Measurements from ENCODE around the gene NECTIN2.
A peak's percentile ranks its signal among the peaks of the same experiment; 100 is the strongest.
"Not testable (repeated sequence)": the region's sequence is repeated elsewhere in the genome, so short reads cannot be mapped to it uniquely, and the experiment has no call there.

The NECTIN2 gene

GRCh38 chr19:44911896-44912295, 65.8 kb downstream of the NECTIN2 start:
- not testable (repeated sequence) for DNase-seq

GRCh38 chr19:44912854-44913253, 66.8 kb downstream of the NECTIN2 start:
- DNase-seq, result no peak

GRCh38 chr19:44913512-44914432, 67.7 kb downstream of the NECTIN2 start:
- not testable (repeated sequence) for DNase-seq

GRCh38 chr19:44914433-44915206, 68.5 kb downstream of the NECTIN2 start, which contains the start of gene APOC1:
Gene APOC1 (plus strand): TSS chr19:44914608. CDS start chr19:44914892, 284 bp downstream.
- peak; percentile 52 for DNase-seq

DNA sequence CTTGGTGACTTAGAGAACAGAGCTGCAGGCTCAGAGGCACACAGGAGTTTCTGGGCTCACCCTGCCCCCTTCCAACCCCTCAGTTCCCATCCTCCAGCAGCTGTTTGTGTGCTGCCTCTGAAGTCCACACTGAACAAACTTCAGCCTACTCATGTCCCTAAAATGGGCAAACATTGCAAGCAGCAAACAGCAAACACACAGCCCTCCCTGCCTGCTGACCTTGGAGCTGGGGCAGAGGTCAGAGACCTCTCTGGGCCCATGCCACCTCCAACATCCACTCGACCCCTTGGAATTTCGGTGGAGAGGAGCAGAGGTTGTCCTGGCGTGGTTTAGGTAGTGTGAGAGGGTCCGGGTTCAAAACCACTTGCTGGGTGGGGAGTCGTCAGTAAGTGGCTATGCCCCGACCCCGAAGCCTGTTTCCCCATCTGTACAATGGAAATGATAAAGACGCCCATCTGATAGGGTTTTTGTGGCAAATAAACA, 78.2 kb downstream of the NECTIN2 start:
- no peak for DNase-seq

DNA sequence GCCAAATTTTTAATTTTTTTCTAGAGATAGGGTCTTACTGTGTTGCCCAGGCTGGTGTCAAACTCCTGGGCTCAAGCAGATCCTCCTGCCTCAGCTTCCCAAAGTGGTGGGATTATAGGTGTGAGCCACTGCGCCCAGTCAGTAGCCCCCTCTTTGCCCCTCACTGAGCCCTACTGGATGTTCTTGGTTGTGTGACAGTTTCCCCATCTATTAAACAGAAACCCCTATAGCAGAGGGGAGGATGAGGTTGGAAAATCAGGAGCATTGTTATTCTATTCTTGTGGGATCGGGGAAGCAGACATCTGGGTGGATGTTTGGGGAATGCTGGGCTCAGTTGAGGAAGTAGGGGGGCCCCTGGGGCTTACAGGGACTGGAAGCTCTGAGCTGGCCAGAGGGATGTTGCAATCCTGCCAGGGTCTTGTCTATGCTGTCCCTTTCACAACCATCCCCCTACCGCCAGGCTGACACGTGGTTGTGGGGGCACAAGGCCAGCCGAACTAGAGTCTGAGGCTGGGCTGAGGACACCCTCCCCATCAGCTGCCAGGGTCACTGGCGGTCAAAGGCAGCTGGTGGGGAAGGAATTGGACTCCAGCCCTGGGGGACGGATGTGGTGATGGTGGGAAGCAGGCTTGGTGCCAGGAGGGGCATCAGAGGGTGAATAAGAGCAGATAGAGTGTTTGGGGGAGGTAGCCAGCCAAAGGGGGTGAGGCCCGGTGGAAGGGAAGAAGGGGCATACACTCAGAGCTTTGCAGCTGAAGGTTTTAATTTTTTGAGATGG, 79.2 kb downstream of the NECTIN2 start:
- no peak for DNase-seq

DNA sequence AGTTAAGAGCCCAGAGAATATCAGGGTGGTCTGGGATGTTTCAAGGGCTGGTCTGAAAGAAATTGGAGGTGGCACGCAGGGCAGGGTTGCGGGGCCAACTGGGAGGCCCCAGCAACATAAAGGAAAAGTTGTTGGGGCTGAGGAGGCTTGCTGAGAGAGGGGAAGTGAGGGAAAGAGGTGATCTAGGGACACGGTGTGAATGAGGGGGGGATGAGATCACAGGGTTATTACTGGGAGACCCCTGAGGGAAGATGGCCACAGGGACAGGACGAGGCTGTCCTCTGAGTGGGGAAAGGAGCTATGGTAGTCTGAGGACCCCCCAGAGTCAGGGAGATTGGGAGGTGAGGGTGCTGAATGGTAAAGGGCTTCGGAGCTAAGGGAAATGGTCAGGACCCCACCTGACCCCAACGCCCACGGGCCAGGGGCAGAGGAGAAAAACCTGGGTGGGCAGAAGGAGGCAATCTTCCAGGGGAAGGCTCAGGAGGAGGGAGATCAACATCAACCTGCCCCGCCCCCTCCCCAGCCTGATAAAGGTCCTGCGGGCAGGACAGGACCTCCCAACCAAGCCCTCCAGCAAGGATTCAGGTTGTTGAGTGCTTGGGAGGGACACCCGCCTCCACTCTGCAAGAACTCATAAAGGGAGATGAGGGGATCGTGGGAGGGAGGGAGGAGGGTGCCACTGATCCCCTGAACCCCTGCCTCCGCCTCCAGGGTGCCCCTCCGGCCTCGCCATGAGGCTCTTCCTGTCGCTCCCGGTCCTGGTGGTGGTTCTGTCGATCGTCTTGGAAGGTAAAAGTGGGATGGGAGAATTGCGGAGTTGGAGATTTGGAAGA, 80.4 kb downstream of the NECTIN2 start:
- not testable (repeated sequence) for DNase-seq

DNA sequence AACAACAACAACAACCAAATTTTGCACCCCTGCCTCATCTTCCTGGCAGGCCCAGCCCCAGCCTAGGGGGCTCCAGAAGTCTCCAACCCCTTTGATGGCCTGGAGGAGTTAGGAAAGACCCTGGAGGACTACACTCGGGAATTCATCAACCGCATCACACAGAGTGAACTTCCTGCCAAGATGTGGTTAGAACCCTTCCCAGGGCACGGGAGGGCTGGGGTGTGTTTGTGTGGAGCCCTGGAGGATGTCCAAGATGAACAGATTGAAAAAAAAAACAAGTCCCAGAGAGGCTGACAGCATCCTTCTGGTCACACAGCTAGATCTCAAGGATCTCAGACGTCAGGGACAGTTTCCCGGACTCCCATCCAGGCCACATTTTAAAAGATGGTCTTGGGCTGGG, 81.6 kb downstream of the NECTIN2 start:
- DNase-seq, result no peak

- no peak for DNase-seq
Measured at GRCh38 chr19:44930088-44930487, 84.0 kb downstream of the NECTIN2 start.

- DNase-seq, result no peak
Measured at GRCh38 chr19:44931541-44931940, 85.4 kb downstream of the NECTIN2 start.
